OCI-LY3 (cell line): Measurements from ENCODE around the gene ETNK2.

ENCODE experiments used
- EZH2phosphoT487 ChIP-seq: fragments of 200-600 bp; shearing (Covaris generic); IDR thresholded peaks from 2 replicates; pipeline ENCODE4 v1.6.1; 2018; ENCODE audit warnings: antibody characterized with exemption, mixed run types, low read depth
- TF ChIP-seq, protein P1 (sequence below): fragments of 200-600, 300-600 bp; sonication (generic); IDR thresholded peaks from 2 replicates; pipeline ENCODE4 v1.5.1; 2014; ENCODE audit warnings: antibody characterized with exemption, low read length, low read depth

- TF ChIP-seq, protein P1, sequence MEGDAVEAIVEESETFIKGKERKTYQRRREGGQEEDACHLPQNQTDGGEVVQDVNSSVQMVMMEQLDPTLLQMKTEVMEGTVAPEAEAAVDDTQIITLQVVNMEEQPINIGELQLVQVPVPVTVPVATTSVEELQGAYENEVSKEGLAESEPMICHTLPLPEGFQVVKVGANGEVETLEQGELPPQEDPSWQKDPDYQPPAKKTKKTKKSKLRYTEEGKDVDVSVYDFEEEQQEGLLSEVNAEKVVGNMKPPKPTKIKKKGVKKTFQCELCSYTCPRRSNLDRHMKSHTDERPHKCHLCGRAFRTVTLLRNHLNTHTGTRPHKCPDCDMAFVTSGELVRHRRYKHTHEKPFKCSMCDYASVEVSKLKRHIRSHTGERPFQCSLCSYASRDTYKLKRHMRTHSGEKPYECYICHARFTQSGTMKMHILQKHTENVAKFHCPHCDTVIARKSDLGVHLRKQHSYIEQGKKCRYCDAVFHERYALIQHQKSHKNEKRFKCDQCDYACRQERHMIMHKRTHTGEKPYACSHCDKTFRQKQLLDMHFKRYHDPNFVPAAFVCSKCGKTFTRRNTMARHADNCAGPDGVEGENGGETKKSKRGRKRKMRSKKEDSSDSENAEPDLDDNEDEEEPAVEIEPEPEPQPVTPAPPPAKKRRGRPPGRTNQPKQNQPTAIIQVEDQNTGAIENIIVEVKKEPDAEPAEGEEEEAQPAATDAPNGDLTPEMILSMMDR = no peak
- no peak for TF ChIP-seq EZH2phosphoT487
Observed at GRCh38 chr1:204085876-204086275, 66.0 kb downstream of the ETNK2 start.
